ENCODE results near the gene MICU2. TPM values are rescaled to one million over a fixed set of nuclear protein-coding genes. Genes with fewer than 3 reads are reported as not detected.

The MICU2 gene
- total and polyA plus RNA-seq, 11 donors: 50.4 to 144 (median 59.8) TPM

- Histone ChIP-seq H3K27ac (peak overlapping the region in 1 of 12 donors; percentile 69), H3K9me3 (peaks cover 0 to 13% (median 0%) of the 10 kb centered on the region in 12 donors), H3K36me3 (no peaks in the 10 kb centered on the region), H3K27me3 (no peaks in the 10 kb centered on the region), H3K4me3 (peak overlapping the region in 1 of 12 donors; percentile 0), H3K4me1 (peaks cover 0 to 70% (median 13%) of the 10 kb centered on the region in 12 donors)
- TF ChIP-seq POLR2A (IDR thresholded peaks at IDR 0.05) (no peak), CTCF (IDR thresholded peaks at IDR 0.05) (no peak)
- WGBS, 4 donors: 87 to 99% (median 96%) methylated on average over 6 of the region's 6 CpGs
- intact Hi-C loops (cut with DNase I): loop anchor here in 1 of 10 donors (10.0 kb wide), 1 partner anchor 49 kb away; no protein-coding TSS in a partner anchor
- ATAC-seq (no peak), DNase-seq (no peak)
Observed at GRCh38 chr13:21453387-21454081, 150.4 kb downstream of the MICU2 start.

- intact Hi-C loops (cut with DNase I): loop anchor here in 1 of 10 donors (10.0 kb wide), 1 partner anchor 46 kb away; no protein-coding TSS in a partner anchor
- TF ChIP-seq CTCF (IDR thresholded peaks at IDR 0.05): no peak
- TF ChIP-seq POLR2A (IDR thresholded peaks at IDR 0.05): no peak
- WGBS, 4 donors: 88 to 92% (median 91%) methylated on average over 3 of the region's 3 CpGs
- no peak overlapping the region for H3K4me3 ChIP-seq
- peak overlapping the region in 1 of 12 donors; percentile 51 for H3K27ac ChIP-seq
- ATAC-seq (no peak), DNase-seq (no peak)
- no peaks in the 10 kb centered on the region for H3K27me3 ChIP-seq
- H3K4me1 ChIP-seq: peaks cover 0 to 61% (median 0%) of the 10 kb centered on the region in 12 donors
- H3K9me3 ChIP-seq: peaks cover 0 to 13% (median 0%) of the 10 kb centered on the region in 12 donors
- no peaks in the 10 kb centered on the region for H3K36me3 ChIP-seq
Observed at GRCh38 chr13:21450936-21451335, 153.0 kb downstream of the MICU2 start.

DNA sequence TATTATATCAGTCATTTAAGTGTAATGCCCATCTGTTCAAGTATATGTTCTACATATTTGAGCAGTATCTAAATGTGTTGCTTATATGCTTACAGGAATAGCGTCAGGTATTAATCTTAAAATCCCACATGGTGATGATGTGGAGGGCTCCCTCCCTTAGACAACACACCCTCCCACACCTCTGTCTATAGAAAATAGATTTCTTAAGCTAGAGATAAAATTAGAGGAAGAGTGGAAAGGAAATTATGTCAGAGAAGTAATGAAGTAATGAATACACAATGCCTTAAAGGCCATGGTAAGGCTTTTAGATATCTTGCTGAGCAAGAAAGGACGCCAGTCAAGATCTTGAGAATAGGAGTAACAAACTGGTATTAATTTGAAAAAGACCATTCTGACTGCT is 157.3 kb downstream of the MICU2 start:
- H3K4me3 ChIP-seq: no peak overlapping the region
- no peaks in the 10 kb centered on the region for H3K27me3 ChIP-seq
- intact Hi-C loops (cut with DNase I): no loop called here
- no peak for TF ChIP-seq POLR2A (IDR thresholded peaks at IDR 0.05)
- no peak for TF ChIP-seq CTCF (IDR thresholded peaks at IDR 0.05)
- no peaks in the 10 kb centered on the region for H3K9me3 ChIP-seq
- no peak overlapping the region for H3K27ac ChIP-seq
- ATAC-seq: no peak
- H3K4me1 ChIP-seq: peaks cover 0 to 52% (median 0%) of the 10 kb centered on the region in 12 donors
- 77 to 92% (median 81%) methylated on average over 2 of the region's 2 CpGs for WGBS, 4 donors
- H3K36me3 ChIP-seq: no peaks in the 10 kb centered on the region
- no peak for DNase-seq

- no peak for ATAC-seq
- H3K36me3 ChIP-seq: no peaks in the 10 kb centered on the region
- H3K27me3 ChIP-seq: no peaks in the 10 kb centered on the region
- WGBS, 4 donors: 80 to 85% (median 84%) methylated on average over 6 of the region's 6 CpGs
- no peaks in the 10 kb centered on the region for H3K9me3 ChIP-seq
- no peak for DNase-seq
- H3K4me1 ChIP-seq: peaks cover 0 to 48% (median 0%) of the 10 kb centered on the region in 12 donors
- no peak overlapping the region for H3K27ac ChIP-seq
- TF ChIP-seq POLR2A (IDR thresholded peaks at IDR 0.05) (no peak), CTCF (IDR thresholded peaks at IDR 0.05) (no peak)
- intact Hi-C loops (cut with DNase I): no loop called here
- no peak overlapping the region for H3K4me3 ChIP-seq
Observed at GRCh38 chr13:21445759-21446158, 158.2 kb downstream of the MICU2 start.

All from heart left ventricle (tissue), 16 donors.